Activated CD8-positive, alpha-beta memory T cell treated with anti-CD3 and anti-CD28 coated beads, Interleukin-2, amount 10 ng/mL, durations not matched to agents 7 days and 5 days (primary cell): ENCODE results near the gene DACH1. TPM values are rescaled to one million over a fixed set of nuclear protein-coding genes. Genes with fewer than 3 reads are reported as not detected.

Experiments used
- ATAC-seq: fragments of 150-1000 bp; cut with Tn5 transposase; one replicate; pipeline ENCODE4 v1.10.0; 2021; ENCODE audit warnings: moderate library complexity
- CTCF ChIA-PET: fragments of 350-600 bp; sonication (Branson Sonifier 250); formaldehyde crosslinking; loops from one replicate; lab custom pipeline; 2021; ENCODE audit warnings: antibody characterized with exemption; lab: Charles Lee
- DNase-seq: peaks from one replicate; pipeline ENCODE4 v3.0.0-alpha.2; 2020
- H3K27ac Mint-ChIP-seq: one replicate; pipeline ENCODE4 v1.8.0; 2021; ENCODE audit warnings: mild to moderate bottlenecking, mixed read lengths
- H3K27me3 Mint-ChIP-seq: one replicate; pipeline ENCODE4 v1.8.0; 2021; ENCODE audit warnings: mixed read lengths
- H3K36me3 Mint-ChIP-seq: one replicate; pipeline ENCODE4 v1.8.0; 2021; ENCODE audit warnings: mild to moderate bottlenecking, mixed read lengths
- H3K4me1 Mint-ChIP-seq: one replicate; pipeline ENCODE4 v1.8.0; 2021; ENCODE audit warnings: mixed read lengths
- H3K4me3 Mint-ChIP-seq: one replicate; pipeline ENCODE4 v1.8.0; 2021; ENCODE audit warnings: mild to moderate bottlenecking, moderate library complexity, mixed read lengths
- H3K9me3 Mint-ChIP-seq: one replicate; pipeline ENCODE4 v1.8.0; 2022; ENCODE audit warnings: low read depth, mixed read lengths
- total RNA-seq, 2 experiments: library from RNA; stranded (reverse); gene quantifications; one replicate each; pipeline ENCODE4 v1.2.3, GENCODE V29; 2021

Gene DACH1
- total RNA-seq, 2 experiments from 2014 or later: not detected

DNA sequence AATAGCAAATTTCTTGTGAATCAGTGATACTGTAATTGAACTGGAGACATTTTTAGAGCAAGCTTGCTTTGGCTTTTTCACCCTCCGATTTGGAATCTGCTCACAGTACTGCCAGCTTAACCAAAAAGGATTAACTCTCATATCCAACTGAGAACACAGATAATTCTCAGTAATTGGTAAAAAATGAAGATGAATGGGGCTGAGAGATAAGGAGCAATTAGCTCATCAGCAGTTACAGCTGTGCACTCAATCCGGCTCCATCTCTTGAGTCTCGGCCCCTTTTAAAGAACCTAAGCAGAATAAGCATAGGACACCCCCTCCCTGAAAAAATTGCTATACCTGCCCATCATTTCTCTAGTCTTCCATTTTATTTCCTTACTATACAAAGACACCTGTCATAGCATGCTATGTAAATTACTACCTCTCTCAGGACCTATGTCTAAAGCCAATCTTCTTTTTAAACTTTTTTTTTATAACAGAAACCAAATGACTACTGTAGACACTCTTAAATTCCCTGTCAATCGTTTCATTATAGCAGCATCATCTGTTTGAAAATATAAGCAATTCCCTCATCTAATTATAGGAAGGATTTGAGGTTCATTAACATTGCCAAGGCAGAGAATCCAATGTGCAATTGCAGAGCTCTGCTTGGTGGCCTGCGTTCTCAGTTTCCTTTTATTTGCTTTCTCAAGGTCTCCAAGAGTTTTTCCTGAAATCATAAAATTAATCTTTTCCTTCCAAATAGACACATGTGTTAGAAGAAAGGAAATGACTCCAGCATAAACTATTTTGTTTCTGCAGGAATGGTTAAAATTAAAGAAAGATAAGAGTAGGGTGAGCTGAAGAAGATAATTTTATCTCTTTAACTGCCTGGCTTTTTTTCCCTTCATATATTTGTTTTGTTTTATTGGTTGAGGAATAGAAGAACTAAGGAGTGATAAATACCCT lies 242.1 kb downstream of the DACH1 start:
- no peak overlapping the region for H3K27ac Mint-ChIP-seq
- no peaks in the 10 kb centered on the region for H3K36me3 Mint-ChIP-seq
- no peak for ATAC-seq
- H3K27me3 Mint-ChIP-seq: no peaks in the 10 kb centered on the region
- H3K9me3 Mint-ChIP-seq: peaks cover 2% of the 10 kb centered on the region
- CTCF ChIA-PET: no interaction called here
- H3K4me1 Mint-ChIP-seq: no peaks in the 10 kb centered on the region
- H3K4me3 Mint-ChIP-seq: no peak overlapping the region
- no peak for DNase-seq

DNA sequence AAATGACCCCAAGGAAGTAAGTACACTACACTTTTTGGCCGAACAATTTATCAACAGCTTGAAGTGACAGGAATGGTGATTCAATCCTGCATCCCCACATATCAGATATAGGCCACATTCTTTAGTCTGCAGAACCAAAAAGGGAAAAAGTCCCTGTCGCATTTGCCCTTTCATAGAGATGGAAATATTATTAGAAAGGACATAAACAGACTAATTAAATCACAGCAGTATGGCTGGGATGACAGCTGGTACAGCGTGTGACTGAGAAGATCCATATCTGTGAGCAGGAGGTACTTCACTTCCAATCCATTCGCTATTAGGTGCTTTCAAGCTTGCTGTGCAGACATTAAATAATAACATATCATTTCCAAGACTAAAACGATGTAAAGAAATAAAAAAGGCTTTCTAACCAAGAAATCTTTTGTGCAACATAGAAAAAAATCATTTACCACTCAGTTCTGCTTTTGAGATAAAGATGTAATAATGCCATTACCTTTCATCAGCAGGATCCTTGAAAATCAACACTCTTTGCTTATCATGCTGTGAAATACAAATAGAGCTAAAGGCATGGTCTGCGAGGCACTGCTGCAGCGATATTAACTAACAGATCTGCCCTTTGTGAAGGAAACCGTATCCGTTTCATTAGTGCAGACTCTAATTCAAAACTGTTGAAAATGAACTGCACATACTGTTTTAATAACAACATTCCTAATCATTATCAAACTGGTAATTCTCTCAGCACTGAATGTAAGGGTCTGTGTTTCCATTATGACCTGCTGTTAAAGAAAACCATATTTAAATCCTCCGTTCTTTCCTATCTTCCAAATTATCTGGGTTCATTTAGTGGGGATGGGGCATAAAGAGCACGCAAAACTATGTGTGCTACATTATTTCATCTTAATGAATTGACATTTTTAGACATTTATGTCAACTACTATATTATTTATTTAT lies 245.6 kb downstream of the DACH1 start:
- no peaks in the 10 kb centered on the region for H3K27me3 Mint-ChIP-seq
- peaks cover 2% of the 10 kb centered on the region for H3K9me3 Mint-ChIP-seq
- no peak for ATAC-seq
- CTCF ChIA-PET: no interaction called here
- no peak for DNase-seq
- H3K4me1 Mint-ChIP-seq: no peaks in the 10 kb centered on the region
- no peak overlapping the region for H3K27ac Mint-ChIP-seq
- H3K36me3 Mint-ChIP-seq: no peaks in the 10 kb centered on the region
- no peak overlapping the region for H3K4me3 Mint-ChIP-seq

DNA sequence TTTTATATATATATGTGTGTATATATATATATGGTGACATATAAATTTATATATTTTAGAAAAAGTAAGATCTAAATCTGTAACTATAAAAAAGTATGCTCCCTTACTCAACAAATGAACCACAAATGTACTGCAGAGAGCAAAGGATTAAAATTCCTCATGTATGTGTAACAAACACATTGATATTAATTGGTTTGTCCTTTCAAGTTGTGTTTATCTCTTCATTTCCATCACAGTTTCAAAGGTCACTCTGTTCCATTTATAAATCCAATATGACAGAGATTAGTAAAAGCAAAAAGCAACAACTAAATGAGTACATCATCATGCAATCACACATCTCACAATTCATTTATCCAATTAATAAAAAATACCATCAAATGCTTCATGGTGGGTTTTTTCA lies 247.9 kb downstream of the DACH1 start:
- CTCF ChIA-PET: no interaction called here
- Mint-ChIP-seq H3K4me3 (no peak overlapping the region), H3K9me3 (peaks cover 2% of the 10 kb centered on the region), H3K27ac (no peak overlapping the region), H3K4me1 (no peaks in the 10 kb centered on the region), H3K36me3 (no peaks in the 10 kb centered on the region), H3K27me3 (no peaks in the 10 kb centered on the region)
- ATAC-seq (no peak), DNase-seq (no peak)

DNA sequence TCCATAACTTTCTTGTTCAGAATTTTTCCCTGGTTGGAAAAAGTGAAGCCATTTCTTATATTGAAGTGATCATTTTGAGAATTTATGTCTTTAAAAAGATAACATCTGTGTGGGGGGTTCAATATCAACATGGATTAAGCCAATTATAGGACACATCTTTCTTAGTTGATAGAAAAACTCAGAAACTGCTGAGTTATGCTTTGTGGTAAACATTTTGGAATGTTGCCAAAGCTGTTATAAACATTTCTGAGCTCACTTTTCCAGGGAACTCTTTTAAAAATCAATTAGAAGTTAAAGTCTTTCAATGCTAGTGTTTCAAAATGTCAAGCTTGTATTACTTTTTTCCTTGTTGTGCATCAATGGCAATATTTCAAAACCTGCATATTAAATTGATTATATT lies 248.8 kb downstream of the DACH1 start:
- peaks cover 2% of the 10 kb centered on the region for H3K9me3 Mint-ChIP-seq
- no peak overlapping the region for H3K27ac Mint-ChIP-seq
- H3K27me3 Mint-ChIP-seq: no peaks in the 10 kb centered on the region
- no peak for DNase-seq
- no peaks in the 10 kb centered on the region for H3K4me1 Mint-ChIP-seq
- ATAC-seq: no peak
- H3K36me3 Mint-ChIP-seq: no peaks in the 10 kb centered on the region
- H3K4me3 Mint-ChIP-seq: no peak overlapping the region
- CTCF ChIA-PET: no interaction called here

DNA sequence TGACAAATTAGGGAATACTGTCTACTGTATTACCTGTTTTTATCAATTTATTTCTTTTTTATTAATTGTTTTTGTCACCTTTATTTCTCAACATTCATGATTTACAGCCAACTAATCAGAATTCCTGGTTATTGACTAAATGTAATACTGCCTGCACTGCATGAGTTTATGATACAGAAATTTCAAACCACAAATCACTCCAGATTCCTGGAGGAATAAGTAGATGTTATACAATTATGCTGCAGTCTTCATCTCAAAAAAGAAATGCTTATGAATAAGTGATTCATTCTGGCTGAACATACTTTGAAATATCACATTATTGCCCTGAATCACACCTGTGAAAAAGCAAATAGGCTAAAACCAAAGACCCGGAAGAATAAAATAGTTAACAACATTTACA lies 249.7 kb downstream of the DACH1 start:
- Mint-ChIP-seq H3K27me3 (no peaks in the 10 kb centered on the region), H3K9me3 (peaks cover 2% of the 10 kb centered on the region), H3K27ac (no peak overlapping the region), H3K4me1 (no peaks in the 10 kb centered on the region), H3K36me3 (no peaks in the 10 kb centered on the region), H3K4me3 (no peak overlapping the region)
- ATAC-seq (no peak), DNase-seq (no peak)
- CTCF ChIA-PET: no interaction called here

DNA sequence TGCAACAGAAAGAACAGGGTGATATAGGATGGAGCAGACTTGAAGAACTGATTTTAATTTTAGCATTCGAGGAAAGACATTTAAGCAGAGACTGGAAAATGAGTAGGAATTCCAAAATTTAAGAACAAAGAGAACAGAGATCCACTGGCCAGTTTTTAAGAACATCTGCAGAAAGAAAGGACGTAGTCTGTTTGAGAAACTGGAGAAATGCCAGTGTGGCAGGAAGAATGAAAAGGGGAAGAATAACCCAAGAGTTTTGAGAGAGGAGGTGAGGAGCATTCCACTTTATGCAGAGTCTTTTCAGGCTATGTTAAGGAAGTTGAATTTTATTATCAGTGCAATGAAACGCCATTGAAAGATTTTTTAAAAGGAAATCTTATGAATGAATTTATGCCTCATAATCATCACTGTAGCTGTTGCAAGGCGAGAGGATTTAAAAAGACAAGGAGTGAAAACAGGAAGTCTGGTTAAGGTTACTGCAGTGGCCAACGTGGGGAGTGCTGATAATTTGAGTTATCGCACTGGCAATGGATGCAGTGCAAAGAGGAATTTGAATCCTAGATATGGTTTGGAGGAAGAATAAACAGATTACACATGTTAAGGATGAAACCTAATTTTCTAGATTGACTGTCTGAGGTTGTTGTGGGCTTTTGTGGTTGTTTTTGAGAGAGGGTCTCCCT lies 253.8 kb downstream of the DACH1 start:
- Mint-ChIP-seq H3K27me3 (no peaks in the 10 kb centered on the region), H3K9me3 (peaks cover 2% of the 10 kb centered on the region), H3K36me3 (no peaks in the 10 kb centered on the region), H3K4me1 (no peaks in the 10 kb centered on the region), H3K4me3 (no peak overlapping the region), H3K27ac (no peak overlapping the region)
- ATAC-seq: no peak
- CTCF ChIA-PET: no interaction called here
- no peak for DNase-seq

DNA sequence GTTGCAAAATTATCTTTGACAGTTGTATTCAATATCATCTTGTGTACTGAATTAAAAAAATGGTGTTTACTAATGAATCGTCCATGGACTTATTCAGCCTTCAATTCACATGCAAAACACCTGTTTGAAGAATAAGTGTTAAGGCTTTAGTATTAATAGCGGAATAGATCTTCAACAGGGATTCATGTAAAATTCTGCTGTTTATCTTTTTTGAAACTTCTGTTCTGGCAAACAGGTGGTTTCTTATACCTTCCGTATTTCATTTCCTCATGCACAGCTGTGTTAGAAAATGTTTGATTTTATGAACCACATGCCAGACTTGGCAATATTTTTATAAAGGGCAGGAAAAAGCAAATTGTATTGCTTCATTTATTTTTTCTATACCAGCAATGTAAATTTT lies 255.7 kb downstream of the DACH1 start:
- no peaks in the 10 kb centered on the region for H3K36me3 Mint-ChIP-seq
- peaks cover 2% of the 10 kb centered on the region for H3K9me3 Mint-ChIP-seq
- CTCF ChIA-PET: no interaction called here
- H3K4me3 Mint-ChIP-seq: no peak overlapping the region
- DNase-seq (no peak), ATAC-seq (no peak)
- no peaks in the 10 kb centered on the region for H3K27me3 Mint-ChIP-seq
- H3K4me1 Mint-ChIP-seq: no peaks in the 10 kb centered on the region
- no peak overlapping the region for H3K27ac Mint-ChIP-seq

DNA sequence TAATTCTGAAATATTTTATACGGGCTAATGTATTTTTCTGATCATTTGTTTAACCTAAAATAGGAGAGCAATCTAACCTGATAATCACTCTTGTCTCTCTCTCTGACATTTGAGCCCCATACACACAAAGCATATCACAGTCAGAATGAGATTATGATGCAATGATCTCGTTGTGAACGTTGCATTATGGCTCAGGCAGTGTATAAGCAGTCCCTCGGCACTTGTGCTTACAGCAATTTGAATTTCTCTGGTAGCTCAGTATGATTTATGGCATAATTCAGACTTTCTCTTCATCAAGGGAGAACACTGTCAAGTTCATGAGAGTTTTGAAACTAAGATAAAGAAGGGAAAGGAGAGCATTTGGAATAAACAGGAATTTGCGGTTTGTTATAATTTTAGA lies 256.1 kb downstream of the DACH1 start:
- Mint-ChIP-seq H3K9me3 (peaks cover 2% of the 10 kb centered on the region), H3K4me3 (no peak overlapping the region), H3K27ac (no peak overlapping the region), H3K36me3 (no peaks in the 10 kb centered on the region), H3K27me3 (no peaks in the 10 kb centered on the region), H3K4me1 (no peaks in the 10 kb centered on the region)
- no peak for DNase-seq
- CTCF ChIA-PET: no interaction called here
- ATAC-seq: no peak

DNA sequence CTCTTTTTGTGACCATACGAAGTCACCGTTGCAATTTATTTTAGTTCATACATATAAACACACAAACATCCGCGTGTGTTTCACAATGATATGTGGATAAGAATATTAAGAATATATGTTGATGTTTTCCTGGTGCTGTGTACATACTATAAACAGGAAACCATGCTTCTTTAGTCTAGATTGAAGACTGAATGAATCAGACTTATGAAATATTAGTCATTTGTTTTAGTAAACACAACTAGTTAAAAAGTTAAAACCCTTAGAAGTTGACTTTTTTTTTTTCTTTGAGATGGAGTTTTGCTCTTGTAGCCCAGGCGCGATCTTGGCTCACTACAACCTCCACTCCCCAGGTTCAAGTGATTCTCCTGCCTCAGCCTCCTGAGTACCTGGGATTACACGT lies 257.7 kb downstream of the DACH1 start:
- H3K4me3 Mint-ChIP-seq: no peak overlapping the region
- no peaks in the 10 kb centered on the region for H3K4me1 Mint-ChIP-seq
- no peaks in the 10 kb centered on the region for H3K36me3 Mint-ChIP-seq
- CTCF ChIA-PET: no interaction called here
- no peak overlapping the region for H3K27ac Mint-ChIP-seq
- no peaks in the 10 kb centered on the region for H3K27me3 Mint-ChIP-seq
- DNase-seq (no peak), ATAC-seq (no peak)
- no peaks in the 10 kb centered on the region for H3K9me3 Mint-ChIP-seq

DNA sequence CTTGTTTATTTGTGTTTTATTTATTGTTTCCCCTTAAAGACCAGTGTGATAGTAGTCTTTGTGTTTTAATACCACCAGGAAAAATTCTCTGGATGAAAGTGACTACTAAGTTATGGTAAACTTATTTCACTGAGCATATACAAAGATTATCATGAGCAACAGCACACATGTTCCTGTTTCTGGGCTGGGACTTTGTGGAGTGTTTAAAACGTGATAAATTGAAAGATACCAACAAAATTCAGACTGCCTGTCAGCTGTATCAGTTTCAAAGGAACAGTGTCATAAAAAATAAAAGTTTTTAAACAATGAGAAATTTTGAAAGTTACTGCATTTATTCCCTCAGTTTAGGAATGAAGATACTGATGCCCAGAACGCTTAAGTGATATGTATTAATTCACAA lies 259.4 kb downstream of the DACH1 start:
- Mint-ChIP-seq H3K27ac (no peak overlapping the region), H3K4me1 (no peaks in the 10 kb centered on the region), H3K36me3 (no peaks in the 10 kb centered on the region), H3K27me3 (no peaks in the 10 kb centered on the region), H3K9me3 (no peaks in the 10 kb centered on the region), H3K4me3 (no peak overlapping the region)
- DNase-seq (no peak), ATAC-seq (no peak)
- CTCF ChIA-PET: no interaction called here

DNA sequence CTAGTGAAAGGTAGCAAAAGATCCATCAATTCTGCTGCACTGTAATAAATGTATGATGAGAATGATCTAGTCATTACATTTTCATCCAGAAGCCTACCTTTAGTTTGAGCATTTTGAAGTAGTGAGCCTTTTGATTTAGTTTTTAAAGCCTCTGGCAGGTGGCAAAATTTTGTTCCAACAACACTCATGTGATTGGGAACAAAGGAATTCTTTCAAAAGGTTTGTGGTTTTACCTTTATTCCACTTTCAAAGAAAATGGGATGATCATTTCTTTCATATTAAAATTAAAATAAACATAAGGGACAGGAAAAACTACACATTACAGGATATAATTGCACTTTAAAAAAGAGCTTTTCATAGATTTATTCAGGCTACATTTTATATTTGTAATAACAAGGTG lies 260.2 kb downstream of the DACH1 start:
- CTCF ChIA-PET: no interaction called here
- no peaks in the 10 kb centered on the region for H3K9me3 Mint-ChIP-seq
- H3K4me3 Mint-ChIP-seq: no peak overlapping the region
- no peak overlapping the region for H3K27ac Mint-ChIP-seq
- H3K27me3 Mint-ChIP-seq: no peaks in the 10 kb centered on the region
- ATAC-seq (no peak), DNase-seq (no peak)
- H3K4me1 Mint-ChIP-seq: no peaks in the 10 kb centered on the region
- no peaks in the 10 kb centered on the region for H3K36me3 Mint-ChIP-seq

DNA sequence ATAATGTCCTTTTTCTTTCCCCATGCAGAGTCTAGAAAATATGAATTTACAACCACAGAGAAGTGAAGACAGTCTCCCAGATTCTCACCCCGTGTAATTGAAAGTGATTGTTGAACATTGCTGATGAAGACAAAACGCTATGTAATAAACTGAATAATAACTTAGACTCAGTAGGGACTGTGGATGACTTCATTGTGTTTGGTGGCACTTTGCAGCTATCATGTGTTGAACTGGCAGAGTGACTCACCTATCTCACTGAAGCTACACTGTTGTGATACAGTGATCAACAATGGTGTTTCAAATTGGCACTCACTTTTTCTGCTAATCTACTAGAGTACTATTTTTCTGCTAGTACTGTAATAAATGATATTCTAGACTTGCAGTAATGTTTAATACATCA lies 261.3 kb downstream of the DACH1 start:
- DNase-seq (no peak), ATAC-seq (no peak)
- CTCF ChIA-PET: interaction anchor here (0.7 kb wide), 1 partner anchor 212 kb away, joined by 3 read pairs; no protein-coding TSS in a partner anchor
- Mint-ChIP-seq H3K36me3 (no peaks in the 10 kb centered on the region), H3K27ac (no peak overlapping the region), H3K4me1 (no peaks in the 10 kb centered on the region), H3K4me3 (no peak overlapping the region), H3K9me3 (no peaks in the 10 kb centered on the region), H3K27me3 (no peaks in the 10 kb centered on the region)

DNA sequence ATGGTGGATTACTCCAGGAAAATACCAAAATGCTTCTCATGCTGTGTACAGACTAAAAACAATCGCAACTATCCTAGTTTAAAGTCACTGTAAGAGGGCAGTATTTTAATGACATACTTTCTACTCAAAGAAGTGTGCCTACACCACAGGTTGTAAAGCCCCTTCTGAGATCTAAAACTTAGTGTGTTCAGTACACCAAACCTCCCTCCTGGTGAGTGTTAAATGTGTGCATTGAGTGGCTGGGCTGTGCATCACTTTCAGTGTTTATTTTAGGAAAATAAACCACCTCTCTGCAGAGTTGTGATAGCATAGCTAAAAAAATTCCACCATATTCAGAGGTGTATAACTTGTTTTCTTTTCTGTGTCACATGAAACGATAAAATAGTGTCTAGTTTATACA lies 263.7 kb downstream of the DACH1 start:
- Mint-ChIP-seq H3K27ac (no peak overlapping the region), H3K4me1 (no peaks in the 10 kb centered on the region), H3K9me3 (no peaks in the 10 kb centered on the region), H3K4me3 (no peak overlapping the region), H3K36me3 (no peaks in the 10 kb centered on the region), H3K27me3 (no peaks in the 10 kb centered on the region)
- DNase-seq (no peak), ATAC-seq (no peak)
- CTCF ChIA-PET: no interaction called here
